ENCODE measurements around the gene TEAD1. TPM values are rescaled to one million over a fixed set of nuclear protein-coding genes. Genes with fewer than 3 reads are reported as not detected.

TEAD1 gene
- total and polyA plus RNA-seq, 10 of the 15 experiments (the other 5 are each of a cell fraction or from before 2014, with no cell fraction given): 0.01 to 0.59 (median 0.04) TPM; not detected in 6

GRCh38 chr11:12930850-12931249 is 256.6 kb downstream of the TEAD1 start:
- no peak for DNase-seq (ENCODE audit: low read depth, low spot score)
- H3K9me3 ChIP-seq (replicated peaks; ENCODE audit: control insufficient read depth, insufficient read depth, low read length): no peaks in the 10 kb centered on the region
- H3K4me1 ChIP-seq (ENCODE audit: control insufficient read depth, insufficient read depth, low read length): no peaks in the 10 kb centered on the region
- ChIA-PET RAD21 (ENCODE audit: unreplicated experiment) (no interaction called here), CTCF (interaction anchor here (0.6 to 0.7 kb wide), 2 partner anchors 25 to 627 kb away, joined by 3 read pairs; no protein-coding TSS in a partner anchor), POLR2A (no interaction called here), SMC1A (ENCODE audit: uncharacterized antibody, unreplicated experiment) (interaction anchor here (0.6 kb wide), 1 partner anchor 29 kb away, joined by 3 read pairs; no protein-coding TSS in a partner anchor)
- no peak for FAIRE-seq
- H3K27me3 ChIP-seq (replicated peaks in 1 of 2; ENCODE audit: control insufficient read depth in 2 of 2, insufficient read depth in 2 of 2, low read length in 1 of 2): no peaks in the 10 kb centered on the region
- no peak overlapping the region for H3K27ac ChIP-seq (ENCODE audit: control insufficient read depth, insufficient read depth)
- in situ Hi-C loops (cut with MboI): no loop called here
- no peaks in the 10 kb centered on the region for H3K36me3 ChIP-seq (ENCODE audit: control insufficient read depth in 2 of 2, insufficient read depth in 2 of 2, low read length in 1 of 2)
- H4K20me1 ChIP-seq (ENCODE audit: control insufficient read depth, insufficient read depth): no peaks in the 10 kb centered on the region
- H3K4me2 ChIP-seq (ENCODE audit: control insufficient read depth, insufficient read depth): no peak overlapping the region
- H3K9ac ChIP-seq (ENCODE audit: control insufficient read depth, insufficient read depth, low read length): no peak overlapping the region
- BruUV-seq (replicated peaks): no TSS peak
- no peak for ATAC-seq
- no peak overlapping the region for H2AFZ ChIP-seq (ENCODE audit: control insufficient read depth, low read depth, low read length)
- H3K79me2 ChIP-seq (ENCODE audit: control insufficient read depth, insufficient read depth, low read length): no peaks in the 10 kb centered on the region
- H3K4me3 ChIP-seq: no peak overlapping the region
- intact Hi-C loops (cut with micrococcal nuclease; ENCODE audit: unreplicated experiment): no loop called here
- TF ChIP-seq SRF (IDR thresholded peaks at IDR 0.05; ENCODE audit: low read depth in 2 of 2, low read length in 2 of 2): no peak
- no peak for TF ChIP-seq ZNF24 (IDR thresholded peaks at IDR 0.05)
- TF ChIP-seq RAD51 (IDR thresholded peaks at IDR 0.05): no peak
- TF ChIP-seq BMI1 (IDR thresholded peaks at IDR 0.05; ENCODE audit: borderline replicate concordance): no peak
- TF ChIP-seq E2F8 (IDR thresholded peaks at IDR 0.05; ENCODE audit: low read depth, partially characterized antibody): no peak
- no peak for TF ChIP-seq CEBPZ (IDR thresholded peaks at IDR 0.05; ENCODE audit: low read depth, low read length)
- TF ChIP-seq ZBTB33 (IDR thresholded peaks at IDR 0.05): no peak
- TF ChIP-seq MYC (IDR thresholded peaks at IDR 0.05; ENCODE audit: insufficient read depth, insufficient read length, insufficient replicate concordance, low read length, severe bottlenecking): no peak
- TF ChIP-seq ZNF384 (IDR thresholded peaks at IDR 0.05; ENCODE audit: borderline replicate concordance, low read depth, low read length): no peak
- TF ChIP-seq NFYB (IDR thresholded peaks at IDR 0.05; ENCODE audit: insufficient read depth, low read depth, low read length): no peak
- no peak for TF ChIP-seq RELB (IDR thresholded peaks at IDR 0.05; ENCODE audit: low read depth)
- TF ChIP-seq SMARCA5 (IDR thresholded peaks at IDR 0.05): no peak
- no peak for TF ChIP-seq IRF4 (IDR thresholded peaks at IDR 0.05; ENCODE audit: low read depth, low read length)
